SK-MEL-5 (cell line): ENCODE results near the gene ANKLE1. TPM values are rescaled to one million over a fixed set of nuclear protein-coding genes. Genes with fewer than 3 reads are reported as not detected.
A peak's percentile ranks its signal among the peaks of the same experiment; 100 is the strongest.

Experiments
- DNase-seq: peaks from one replicate; pipeline ENCODE4 v3.0.0-alpha.2; 2016; ENCODE audit warnings: low read depth, low spot score
- in situ Hi-C: cut with HindIII; loops from 2 replicates; pipeline ENCODE4 v1.10.0; 2016; ENCODE audit warnings: low sequenced_read_pairs, high pct_unique_total_duplicates, low pct_unique_long_range_greater_than_20kb
- polyA plus RNA-seq, 2 experiments: library from polyadenylated mRNA; depleted of rRNA; stranded (reverse); fragments of >200 nt; gene quantifications; 2 replicates each; pipeline ENCODE4 v1.2.3, GENCODE V29; 2015
- total RNA-seq: library from RNA; depleted of rRNA; stranded (reverse); fragments of >200 nt; shearing (Covaris generic); gene quantifications from 2 replicates; pipeline ENCODE4 v1.2.3, GENCODE V29; 2014; rRNA removed

ANKLE1 gene, protein sequence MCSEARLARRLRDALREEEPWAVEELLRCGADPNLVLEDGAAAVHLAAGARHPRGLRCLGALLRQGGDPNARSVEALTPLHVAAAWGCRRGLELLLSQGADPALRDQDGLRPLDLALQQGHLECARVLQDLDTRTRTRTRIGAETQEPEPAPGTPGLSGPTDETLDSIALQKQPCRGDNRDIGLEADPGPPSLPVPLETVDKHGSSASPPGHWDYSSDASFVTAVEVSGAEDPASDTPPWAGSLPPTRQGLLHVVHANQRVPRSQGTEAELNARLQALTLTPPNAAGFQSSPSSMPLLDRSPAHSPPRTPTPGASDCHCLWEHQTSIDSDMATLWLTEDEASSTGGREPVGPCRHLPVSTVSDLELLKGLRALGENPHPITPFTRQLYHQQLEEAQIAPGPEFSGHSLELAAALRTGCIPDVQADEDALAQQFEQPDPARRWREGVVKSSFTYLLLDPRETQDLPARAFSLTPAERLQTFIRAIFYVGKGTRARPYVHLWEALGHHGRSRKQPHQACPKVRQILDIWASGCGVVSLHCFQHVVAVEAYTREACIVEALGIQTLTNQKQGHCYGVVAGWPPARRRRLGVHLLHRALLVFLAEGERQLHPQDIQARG
- total RNA-seq = 1.3 TPM in 2 replicates
- 6.5 and 10.0 TPM in 2 replicates for polyA plus RNA-seq (2015; cell fraction: cytosol; rRNA removed)
- 17.9 and 19.0 TPM in 2 replicates for polyA plus RNA-seq (2015; cell fraction: nucleus; rRNA removed)

DNA sequence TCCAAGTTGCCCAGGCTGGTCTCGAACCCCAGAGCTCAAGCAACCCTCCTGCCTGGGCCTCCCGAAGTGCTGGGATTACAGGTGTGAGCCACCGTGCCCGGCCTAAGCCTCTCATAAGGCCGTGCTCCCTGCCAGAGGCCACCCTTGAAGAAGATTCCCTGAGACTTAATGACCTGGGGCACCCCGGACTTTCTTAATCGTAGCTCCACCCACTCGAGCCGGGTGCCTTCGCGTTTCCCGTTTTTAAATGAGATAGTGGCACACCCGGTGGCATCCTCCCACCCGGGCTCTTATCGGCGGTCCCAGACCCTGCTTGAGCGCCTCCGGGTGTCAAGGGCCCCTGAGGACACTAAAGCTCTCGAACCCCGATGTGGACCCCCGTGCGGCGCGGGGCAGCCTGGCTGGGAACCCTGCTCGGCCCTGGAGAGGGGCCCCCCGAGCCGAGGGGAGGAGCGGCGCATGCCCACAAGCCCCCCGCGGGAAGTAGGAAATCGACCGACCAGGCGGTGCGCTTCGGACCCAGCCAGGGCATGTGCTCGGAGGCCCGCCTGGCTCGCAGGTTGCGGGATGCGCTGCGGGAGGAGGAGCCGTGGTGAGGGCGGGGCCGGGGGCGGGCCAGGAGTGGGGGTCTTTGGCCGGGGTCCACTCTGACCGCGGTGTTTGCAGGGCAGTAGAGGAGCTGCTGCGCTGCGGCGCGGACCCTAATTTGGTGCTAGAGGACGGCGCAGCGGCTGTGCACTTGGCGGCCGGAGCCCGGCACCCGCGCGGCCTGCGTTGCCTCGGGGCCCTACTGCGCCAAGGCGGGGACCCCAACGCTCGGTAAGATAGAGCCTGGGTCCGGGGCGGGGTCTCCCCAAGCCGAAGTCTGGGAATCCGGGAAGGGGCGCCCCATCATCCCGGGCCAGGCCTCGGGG, at the start of gene ANKLE1:
ANKLE1 (plus strand) TSS at position 511 of the 914 bp plus-strand sequence; CDS start at position 531, 20 bp downstream.
- in situ Hi-C loops = no loop called here
- DNase-seq = peak; percentile 51

DNA sequence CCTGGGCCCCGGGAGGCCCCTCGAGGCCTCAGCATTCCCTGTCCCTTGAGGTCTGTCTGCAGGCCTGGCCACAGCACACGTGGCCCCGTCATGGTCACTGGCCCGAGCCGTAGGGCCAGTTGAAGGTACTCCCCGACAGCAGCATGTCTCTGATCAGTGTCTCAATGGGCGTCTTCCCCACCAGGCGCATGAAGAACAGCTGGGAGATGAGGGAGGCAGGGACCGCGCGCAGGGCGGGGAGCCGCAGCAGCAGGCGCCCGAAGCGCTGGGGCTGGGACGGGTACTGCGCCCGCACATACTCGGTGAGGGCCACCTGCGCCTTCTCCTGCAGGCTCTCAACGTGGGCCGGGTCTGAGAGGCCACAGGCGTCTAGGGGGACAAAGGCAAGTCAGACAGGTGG, 49.4 kb upstream of the ANKLE1 start:
- in situ Hi-C loops = no loop called here
- no peak for DNase-seq

DNA sequence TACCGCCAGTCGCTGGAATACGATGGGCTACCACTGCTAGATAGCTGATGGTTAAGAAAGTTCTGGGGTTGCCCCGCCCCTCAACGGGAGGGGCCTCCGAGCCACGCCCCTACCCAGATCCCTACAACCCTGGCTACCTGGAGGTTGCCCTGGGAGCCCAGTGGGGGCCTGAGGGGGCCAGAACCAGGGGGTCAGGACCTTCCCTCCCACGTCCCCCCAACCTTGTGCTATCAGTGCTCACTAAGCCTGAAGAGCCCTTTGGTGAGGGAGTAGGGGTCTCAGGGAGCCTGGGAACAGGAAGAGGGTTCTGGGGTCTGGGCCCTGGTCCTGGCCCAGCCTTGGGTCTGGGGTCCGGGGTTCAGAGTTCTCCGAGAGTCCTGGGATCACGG, 46.8 kb upstream of the ANKLE1 start:
- peak; percentile 65 for DNase-seq
- in situ Hi-C loops = no loop called here

DNA sequence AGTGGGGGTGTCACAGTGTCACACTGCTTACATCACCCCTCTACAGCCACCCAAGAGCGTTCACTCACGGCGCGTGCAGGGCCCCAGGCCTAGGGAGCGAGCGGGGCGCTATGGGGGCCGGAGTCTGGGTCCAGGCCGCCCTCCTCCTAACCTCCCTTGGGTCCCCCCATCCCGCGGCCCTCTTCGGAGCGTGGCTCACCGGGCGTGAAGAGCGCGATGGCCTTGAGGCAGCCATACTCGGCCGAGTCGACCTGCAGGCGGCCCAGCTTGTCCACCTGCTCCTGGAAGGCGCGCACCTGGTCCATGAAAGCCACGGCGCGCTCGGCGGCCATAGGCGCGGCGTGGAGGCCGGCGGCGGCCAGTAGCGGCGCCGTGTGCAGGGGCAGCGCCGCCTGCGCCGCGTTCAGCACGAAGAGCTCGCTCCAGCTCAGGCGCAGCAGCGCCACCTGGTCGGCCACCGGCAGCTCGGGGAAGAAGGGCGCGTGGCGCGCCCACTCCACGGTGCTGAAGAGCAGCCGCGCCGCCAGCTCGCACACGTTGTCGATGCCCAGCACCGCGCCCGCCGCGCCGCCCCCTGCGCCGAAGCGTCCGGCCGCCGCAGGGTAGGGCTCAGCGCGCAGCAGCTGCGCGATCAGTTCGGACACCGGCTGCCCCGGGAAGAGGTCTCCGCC, 46.3 kb upstream of the ANKLE1 start:
- in situ Hi-C loops = no loop called here

DNA sequence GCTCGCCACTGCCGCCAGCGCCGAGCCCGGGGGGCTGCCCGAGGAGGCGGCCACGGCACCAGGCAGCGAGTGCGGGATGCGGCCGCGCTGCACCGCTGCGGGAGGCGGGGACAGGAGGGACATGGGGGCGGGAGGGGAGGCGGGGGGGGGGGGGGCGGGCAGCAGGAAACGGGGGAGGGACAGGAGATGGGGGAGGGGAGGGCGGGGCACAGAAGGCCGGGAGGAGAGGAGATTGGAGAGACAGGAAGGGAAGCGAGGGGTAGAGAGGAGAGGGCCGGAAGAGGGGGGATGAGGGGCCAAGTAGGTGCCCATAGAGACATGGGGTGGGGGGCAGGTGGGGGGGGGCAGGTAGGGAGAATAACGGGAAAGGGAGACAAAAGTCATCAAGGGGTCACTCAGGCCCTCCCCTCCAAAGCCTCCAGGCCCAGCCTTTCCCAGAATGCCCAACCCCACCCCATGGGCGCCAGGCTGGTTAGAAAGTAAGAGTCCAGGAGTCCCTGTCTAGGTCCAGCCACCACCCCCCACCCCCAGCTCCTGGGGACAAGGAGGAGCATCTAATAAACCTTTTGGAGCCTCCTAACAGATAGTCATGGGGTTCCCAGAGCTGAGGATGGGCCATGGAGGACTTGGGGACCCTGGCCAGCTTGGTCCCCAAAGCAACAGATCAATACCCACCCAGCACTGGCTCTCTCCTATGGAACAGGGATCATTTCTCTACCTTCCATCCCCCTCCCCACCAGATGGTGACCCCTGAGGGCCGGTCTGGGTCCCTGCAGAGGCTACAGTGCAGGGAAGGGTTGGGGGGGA, 45.5 kb upstream of the ANKLE1 start:
- in situ Hi-C loops = no loop called here
- peak; percentile 54 for DNase-seq

More for the DNA sequence above, 46.3 kb upstream of the ANKLE1 start:
- peak; percentile 52 for DNase-seq

DNA sequence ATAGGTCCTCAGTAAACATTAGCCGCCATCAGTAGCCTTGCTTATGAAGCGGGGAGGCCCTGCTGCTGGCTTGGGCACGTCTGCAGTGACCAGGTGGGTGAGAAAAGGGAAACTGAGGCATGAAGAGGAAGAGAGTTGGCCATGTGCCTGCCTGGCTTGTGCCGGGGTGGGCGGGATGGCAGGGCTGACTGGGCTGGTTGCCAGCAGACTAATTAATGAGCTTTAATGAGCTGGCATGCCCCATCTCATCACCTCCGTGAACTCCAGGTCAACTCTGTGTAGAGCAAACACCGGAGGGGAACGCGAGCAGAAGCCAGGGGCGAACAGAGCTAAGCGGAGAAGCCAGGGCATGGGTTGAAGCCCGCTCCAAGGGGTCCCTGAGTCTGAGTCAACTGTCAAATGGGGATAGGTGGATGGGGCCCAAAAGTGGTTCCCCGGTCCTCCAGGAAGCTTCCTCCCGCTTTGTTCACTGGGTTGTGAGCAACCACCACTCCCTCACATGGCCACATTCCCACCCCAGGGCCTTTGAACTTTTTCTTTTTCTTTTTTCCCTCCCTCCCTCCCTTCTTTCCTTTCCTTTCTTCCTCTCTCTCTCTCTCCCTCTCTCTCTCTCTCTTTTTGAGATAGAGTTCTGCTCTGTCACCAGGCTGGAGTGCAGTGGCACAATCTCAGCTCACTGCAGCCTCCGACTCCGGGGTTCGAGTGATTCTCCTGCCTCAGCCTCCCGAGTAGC, 44.7 kb upstream of the ANKLE1 start:
- no peak for DNase-seq

DNA sequence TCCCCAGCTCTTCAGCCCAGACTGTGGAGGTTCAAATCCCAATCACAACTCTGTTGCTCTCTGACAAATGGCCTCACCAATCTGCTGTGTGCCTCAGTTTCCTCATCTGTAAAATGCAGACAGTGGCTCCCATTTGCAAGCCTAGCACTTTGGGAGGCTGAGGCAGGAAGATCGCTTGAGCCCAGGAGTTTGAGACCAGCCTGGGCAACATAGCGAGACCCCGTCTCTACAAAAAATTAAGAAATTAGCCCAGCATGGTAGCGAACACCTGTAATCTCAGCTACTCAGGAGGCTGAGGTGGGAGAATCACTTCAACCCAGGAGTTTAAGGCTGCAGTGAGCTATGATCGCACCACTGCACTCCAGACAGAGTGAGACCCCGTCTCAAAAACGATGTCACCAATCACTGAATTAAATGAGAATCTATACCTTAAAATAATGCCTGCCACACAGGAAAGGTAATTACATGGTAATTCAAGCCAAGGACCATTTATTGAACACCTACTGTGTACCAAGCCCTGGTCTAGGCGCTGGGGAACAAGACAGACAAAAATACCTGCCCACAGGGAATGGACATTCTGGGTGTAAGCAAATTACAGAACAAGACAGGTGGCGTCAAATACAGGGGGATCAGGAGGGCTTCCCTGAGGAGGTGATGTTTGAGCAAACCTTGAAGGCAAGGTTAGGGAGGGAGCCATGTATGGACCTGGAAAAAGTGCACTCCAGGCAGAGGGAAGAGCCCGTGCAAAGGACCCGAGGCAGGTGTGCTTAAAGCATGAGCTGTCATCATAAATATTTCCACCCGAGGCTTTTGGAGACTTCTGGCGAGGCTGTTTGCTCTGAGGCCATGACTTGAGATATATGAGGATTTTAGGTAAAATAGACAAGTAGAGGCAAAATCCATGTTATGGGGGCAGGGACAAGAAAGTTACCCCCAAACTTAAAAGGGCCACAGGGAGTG, 43.7 kb upstream of the ANKLE1 start:
- no peak for DNase-seq
- in situ Hi-C loops = no loop called here

More for the DNA sequence above, 44.7 kb upstream of the ANKLE1 start:
- in situ Hi-C loops = no loop called here

DNA sequence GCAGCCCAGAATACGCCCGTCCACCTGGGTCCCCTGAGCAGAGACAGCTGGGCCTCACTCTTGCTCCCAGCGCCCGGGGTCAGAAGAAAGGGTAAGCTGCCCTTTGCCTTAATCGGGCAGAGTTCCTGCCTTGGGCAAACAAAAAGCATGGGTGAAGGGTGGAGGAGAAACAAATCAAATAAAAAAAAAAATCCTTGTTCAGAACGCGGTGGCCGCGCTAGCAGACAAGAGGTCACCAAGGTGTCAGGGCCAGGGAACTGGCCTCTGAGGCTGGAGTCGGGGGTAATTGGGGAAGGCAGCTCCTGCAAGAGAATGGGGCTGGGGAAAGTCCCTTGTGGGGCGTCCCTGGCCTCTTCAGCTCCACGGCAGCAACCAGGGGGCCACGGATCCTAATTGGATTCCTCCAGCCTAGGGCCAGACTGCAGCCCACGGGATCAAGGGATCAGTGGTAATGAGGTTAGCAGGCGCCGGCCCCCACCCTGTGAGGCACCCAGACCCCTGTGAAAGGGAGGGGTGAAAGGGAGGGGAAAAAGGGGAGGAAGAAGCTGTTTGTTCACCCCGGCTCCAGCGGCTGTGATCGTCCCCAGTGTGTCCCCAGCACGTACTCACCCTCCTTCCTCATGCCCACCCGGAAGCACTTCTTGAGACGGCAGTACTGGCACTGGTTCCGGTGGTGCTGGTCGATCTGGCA, 41.5 kb upstream of the ANKLE1 start:
- no peak for DNase-seq
- in situ Hi-C loops = no loop called here

DNA sequence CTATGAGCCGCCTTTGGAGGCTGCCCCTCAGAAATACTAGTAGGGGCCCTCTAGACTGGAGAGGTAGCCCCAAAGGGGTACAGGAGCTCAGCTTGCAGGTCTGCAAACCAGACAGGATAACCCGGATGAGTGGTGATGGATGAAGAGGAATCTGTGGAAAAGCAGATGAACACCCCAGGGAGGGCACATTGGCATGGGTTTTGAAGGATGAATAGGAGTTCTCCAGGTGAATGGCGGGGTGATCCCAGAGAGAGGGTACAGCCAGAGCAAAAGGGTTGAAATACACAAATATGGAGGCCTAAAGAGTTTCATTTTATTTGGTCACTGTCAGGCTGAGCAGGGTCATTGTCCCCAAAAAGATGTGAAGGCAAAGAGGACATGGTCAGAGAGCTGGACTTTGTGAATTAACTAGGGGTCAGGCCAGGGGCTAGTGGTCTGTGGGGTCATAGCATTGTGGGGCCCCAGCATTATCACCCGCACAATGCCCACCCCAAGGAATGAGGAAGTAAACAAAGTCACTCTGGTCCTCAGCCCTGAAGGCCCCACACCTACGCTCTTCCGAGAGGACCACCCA, 40.8 kb upstream of the ANKLE1 start:
- in situ Hi-C loops = no loop called here
- no peak for DNase-seq

DNA sequence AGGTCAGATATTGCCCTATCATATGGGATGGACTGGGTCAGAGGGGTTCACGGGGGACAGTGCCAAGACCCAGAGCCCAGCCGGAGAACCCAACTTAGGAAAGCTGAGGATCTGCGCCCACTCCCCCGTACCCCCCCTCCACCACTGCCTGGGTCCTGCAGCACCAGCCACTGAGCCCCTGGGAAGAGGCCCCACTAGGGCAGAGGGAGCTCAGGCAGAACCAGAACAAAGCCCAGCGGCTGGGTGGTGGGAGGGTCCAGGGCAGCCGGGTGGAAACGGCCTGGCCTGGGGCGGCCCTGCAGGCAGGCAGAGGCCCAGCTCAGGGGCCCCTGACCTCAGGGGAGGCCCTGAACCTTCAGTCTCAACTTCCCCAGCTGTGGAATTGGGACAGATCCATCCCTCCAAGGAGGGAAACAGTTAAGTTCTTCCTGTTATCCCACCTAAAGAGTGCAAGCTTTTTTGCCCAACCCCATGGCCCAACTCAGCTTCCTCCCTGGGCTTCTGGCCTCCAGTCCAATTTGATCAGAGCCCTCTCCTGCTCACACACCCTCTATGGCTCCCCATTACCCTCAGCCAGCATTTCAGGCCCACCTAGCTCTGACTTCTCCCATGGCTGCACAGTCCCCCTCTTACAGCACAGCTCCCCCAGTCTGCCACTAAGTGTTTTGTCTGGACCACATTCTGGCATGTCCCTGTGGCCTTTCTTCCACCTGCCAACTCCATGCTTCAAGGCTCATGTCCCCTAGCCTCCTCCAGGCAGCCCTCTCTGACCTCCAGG, 39.1 kb upstream of the ANKLE1 start:
- in situ Hi-C loops = no loop called here
- no peak for DNase-seq

DNA sequence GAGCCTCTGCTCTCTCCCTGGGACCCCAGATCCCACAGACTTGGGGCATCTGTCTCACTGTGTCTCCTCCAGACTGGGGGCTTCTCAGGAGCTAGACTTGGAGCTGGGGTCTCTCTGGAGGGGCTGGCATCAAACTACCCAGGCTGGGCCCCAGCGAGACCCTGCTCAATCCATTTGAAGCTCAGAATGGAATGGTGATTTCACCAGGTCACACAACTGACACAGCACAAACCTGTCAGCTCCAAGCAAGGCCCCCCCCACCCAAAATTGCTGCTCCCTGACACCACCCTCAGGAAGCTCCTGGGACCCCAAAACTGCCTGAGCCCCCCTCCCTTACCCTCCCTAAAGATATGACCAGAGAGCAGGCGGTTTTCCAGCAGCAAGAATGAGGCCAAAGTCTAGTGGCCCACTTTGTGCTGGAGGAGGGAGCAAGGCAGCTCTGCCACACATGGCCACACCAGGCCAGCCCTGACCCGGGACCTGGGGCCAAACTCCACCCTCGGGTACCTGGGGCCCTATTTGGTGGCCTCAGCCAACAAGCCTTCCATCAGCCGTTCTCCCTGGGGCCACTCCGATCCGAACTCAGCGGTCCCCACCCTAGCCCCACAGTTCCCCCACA, 38.4 kb upstream of the ANKLE1 start:
- DNase-seq = no peak
- in situ Hi-C loops = no loop called here

DNA sequence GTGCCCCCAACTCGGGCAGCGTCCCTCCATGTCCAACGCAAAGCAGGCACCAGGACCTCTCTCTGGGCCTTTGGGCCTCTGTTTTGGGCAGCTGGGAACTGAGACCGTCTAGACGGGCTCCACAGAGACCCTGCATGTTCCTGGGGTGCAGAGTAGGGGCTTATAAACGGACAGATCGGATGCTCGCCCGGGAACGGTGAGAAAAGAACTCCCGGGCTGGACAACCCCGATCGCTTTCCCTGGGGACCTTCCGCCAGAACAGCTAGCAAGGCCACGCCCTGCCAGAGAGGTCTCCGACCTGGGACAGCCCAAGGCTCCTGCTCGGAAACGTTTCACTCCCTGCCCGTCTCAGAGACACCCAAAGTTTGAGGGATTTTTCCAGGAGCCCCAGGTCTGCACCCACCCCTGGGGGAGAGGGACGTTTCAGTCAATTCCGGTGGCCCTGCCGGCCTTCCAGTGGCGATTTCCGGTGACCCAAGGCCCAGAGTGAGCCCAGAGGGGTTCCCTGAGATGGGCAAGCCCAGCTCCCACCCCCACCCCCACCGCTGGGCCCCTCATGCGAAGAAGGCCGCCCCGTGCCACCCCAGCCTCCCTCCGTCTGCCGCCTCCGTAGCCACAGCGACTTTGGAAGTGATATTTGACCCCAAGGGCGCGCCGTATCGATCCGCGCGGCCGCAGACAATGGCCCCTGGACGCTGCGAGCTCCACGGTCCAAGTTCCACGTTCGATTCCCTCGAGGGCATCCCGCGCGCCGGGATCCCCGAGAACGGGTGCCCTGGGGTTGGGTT, 37.7 kb upstream of the ANKLE1 start:
- DNase-seq = peak; percentile 47
- in situ Hi-C loops = no loop called here
